NCI-H345 treated with DMSO at 0.1 percent for 48 hours (cell line): ENCODE data around the gene GLYR1.
"Not testable (repeated sequence)": the region's sequence is repeated elsewhere in the genome, so short reads cannot be mapped to it uniquely, and the experiment has no call there.

Experiments used
- DNase-seq: peaks from one replicate; lab custom pipeline; 2025; ENCODE audit not compliant: unreplicated experiment; lab: John Stamatoyannopoulos, UW

The GLYR1 gene

DNA sequence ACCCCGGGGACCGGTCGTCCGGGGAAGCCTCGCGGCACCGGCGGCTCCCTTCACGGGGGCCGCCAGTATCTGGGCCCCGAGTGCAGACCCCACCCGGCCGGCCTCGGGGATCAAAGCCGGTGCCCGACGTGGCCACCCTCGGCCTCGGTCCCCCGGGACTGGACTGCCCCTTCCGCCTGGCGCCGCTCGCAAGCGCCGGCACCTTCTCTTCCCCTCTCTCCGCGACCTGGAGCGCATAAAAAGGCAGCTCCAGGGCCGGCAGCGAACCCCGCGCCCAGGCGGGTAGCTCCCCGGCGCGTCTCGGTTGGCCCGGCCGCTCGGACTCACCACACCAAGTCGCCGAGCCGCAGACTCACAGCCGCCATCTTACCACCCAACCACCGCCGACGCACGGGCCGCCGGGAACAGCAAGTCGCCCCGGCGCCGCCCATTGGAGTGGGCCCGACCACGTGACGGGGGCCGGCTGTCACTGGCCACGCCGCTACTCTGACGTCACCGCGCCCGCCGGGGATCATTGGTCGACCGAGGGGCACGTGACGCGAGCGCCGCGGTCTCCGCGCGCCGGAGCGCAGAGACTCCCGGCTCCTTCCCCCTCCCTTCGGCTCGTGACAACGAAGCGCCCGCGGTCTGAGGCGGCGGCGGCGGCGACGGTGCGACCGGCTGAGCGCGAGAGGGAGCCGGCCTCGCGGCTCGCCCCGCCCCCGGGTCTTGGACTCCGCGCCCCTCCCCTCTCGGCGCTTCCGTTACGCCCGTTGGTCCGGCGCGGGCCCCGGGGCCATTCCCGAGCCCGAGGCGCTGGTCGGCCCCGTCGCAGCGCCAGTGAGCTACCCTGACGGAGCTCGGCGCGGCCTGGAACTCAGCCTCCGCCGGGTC, at the start of gene GLYR1, which contains the start of gene UBN1:
Gene GLYR1, minus strand, starts transcription at position 388 of the 873 bp plus-strand sequence. Its CDS starts 23 bp downstream, at position 365.
Gene UBN1, plus strand, starts transcription at position 581 of the 873 bp plus-strand sequence. CDS start 5,437 bp downstream, outside the sequence.
- DNase-seq: peak; percentile 97

- not testable (repeated sequence) for DNase-seq
Observed at GRCh38 chr16:4896761-4897160, 49.7 kb upstream of the GLYR1 start.

DNA sequence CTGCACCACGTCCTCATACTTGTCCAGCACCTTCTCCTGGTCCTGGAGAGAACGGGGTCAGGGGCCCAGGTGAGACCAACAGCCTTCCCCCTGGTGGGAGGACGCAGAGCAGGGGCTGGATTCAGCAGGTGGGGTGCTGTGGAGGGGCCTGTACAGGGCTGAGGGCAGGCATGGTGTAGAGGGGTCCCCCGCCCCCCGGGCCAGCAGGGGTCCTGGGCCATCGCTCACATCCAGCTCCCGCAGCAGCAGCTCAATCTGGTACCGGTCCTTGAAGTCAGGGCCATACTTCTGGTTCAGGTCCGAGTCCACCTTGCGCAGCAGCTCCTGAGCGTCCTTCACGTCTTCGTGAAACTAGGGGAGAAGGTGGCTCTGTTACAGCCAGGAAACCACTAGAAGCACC, 48.3 kb upstream of the GLYR1 start:
- DNase-seq: no peak

- no peak for DNase-seq
Observed at GRCh38 chr16:4894276-4895150, 47.4 kb upstream of the GLYR1 start.

DNA sequence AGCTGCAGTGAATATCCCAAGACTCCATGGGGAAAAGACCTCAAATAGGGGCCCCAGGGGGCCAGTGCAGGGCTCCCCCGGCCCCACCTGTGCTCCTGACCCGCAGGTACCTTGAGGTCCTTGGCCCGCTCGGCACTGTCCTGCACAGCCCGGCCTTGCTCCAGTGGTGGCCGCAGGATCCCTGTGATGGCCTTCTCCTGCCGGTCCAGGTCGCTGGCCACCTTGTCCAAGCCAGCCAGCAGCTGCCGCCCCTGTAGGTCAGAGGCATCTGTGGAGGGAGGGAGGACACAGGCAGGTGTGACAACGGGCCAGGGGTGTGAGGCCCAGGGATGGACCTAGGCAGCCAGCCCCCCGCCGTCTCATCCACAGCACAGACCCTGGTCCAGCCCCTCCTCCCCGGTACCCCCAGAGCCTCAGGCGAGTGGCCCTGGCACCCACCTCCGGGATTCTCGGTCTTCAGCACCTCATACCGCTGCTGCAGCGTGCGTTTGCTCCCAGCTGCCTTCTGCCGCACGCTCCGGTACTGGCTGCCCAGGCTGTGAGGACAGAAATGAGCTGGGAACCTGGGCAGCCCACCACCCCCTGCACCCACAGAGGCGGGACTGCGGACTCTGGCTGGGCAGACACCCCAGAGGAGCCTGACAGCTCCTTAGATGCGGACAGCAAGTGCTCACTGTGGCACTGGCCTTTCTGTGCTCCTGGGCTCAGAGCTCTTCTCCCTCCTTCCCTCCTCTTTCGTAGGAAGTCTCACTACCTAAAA, 46.2 kb upstream of the GLYR1 start:
- DNase-seq: no peak

GRCh38 chr16:4892361-4893102, 45.4 kb upstream of the GLYR1 start:
- no peak for DNase-seq

GRCh38 chr16:4891886-4892216, 44.8 kb upstream of the GLYR1 start:
- no peak for DNase-seq

GRCh38 chr16:4891097-4891885, 44.2 kb upstream of the GLYR1 start:
- DNase-seq: no peak

- no peak for DNase-seq
Observed at GRCh38 chr16:4890686-4891085, 43.6 kb upstream of the GLYR1 start.

GRCh38 chr16:4890026-4890425, 42.9 kb upstream of the GLYR1 start:
- no peak for DNase-seq

DNA sequence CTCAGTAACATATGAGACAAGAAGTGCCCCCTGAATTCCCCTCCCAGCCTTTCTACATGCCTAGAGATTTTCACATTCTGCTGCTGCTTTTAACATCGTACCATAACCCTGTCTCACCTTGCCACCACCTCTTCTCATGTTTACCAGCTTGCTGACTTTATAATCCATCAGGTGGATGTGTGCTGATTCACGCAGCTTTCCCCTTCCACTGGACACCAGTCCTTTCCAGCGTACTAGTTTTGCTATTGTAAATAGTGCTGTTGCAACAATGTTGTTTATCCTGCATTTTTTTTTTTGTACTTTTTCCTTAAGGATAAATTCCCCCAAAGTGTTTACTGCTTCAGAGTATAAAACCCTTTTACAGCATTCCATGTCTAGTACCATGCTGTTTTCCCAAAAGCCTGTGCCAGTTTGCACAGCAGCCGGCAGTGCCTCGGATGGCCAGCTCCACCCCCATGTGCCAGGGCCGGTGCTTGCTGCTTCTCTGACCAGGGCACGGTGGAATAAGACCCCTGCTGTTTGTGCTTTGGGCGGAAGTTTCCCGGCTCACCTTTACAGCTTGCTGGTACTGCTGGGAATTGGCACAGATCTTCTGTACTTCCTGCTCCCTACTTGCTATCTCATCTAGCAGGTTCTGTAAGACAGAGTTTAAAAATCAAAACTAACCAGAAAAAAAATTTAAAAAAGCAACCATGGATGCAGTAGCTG, 41.5 kb upstream of the GLYR1 start:
- DNase-seq: no peak

- no peak for DNase-seq
Observed at GRCh38 chr16:4886151-4886550, 39.1 kb upstream of the GLYR1 start.

DNA sequence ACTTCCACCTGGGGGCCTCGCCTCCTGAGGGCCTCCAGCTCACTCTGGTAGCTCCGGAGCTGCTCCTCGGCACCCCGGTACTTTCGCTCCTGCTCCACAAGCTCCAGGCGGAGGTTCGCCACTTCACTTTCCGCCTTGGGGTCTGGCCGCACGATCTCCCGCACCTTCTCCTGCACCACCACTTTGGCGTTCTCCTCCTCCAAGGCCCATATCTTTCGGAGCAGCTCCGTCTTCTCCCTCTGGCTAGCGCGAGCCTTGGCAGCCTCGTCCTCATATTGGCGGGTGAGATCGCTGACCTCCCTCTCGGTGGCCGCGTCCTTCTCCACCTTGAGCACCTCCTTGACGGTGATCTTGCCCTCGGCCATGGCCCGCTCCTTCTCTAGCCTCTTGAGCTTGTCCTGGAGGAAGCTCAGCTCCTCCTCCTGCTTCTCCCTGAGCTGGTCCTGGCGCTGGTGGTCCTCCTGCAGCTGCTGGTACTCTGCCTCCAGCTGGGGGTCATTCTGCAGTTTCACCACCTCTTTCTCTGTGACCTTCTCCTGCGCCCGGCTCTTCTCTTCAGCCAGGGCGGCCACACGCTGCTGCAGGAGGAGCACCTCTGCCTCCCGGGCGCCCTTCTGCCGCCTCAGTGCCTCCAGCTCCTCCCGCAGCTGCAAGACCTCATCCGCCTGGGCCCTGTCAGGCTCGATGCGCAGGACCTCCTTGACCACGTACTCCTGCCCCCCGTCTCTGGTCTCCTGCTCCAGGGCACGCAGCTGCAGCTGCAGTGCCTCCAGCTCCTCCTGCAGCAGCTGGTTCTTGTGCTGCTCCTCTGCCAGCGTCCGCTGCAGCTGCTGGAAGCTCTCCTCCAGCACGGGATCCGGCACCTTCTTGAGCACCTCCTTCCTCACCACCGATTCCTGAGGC, 38.1 kb upstream of the GLYR1 start:
- no peak for DNase-seq

DNA sequence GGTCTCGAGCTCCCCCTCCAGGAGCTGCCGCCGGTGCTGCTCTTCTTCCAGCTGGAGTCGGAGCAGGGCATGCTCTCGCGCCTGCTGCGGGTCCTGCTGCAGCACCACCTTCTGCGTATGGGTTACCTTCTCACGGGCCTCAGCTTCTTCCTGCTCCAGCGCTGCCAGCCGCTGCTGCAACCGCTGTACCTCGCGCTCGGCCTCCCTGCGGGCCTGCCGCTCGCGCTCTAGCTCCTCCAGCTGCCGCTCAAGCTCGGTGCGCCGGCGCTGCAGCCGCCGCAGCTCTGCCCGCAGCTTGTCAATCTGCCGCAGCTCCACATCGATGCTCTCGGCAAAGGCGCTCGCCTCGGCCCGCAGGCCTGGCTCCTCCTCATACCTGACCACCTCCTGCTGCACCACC, 37.1 kb upstream of the GLYR1 start:
- no peak for DNase-seq

DNA sequence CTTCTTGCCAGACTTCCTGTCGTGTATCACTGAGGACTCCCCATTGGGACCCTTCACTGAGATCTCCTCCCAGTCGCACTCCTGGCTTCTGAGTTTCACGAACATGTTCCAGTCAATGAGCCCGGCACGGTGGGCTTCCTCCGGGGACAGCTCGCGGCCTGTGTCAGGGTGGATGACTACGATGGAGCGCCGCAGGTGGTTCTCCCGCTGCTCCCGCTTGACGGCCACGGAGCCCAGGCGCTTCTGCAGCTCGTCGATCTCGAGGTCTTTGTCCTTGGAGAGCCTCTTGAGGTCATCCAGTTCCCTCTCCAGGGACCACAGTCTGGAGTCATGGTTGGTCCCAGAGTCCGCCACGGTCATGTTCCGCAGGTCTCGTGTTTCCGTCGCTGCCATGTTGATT, 36.4 kb upstream of the GLYR1 start:
- no peak for DNase-seq

DNA sequence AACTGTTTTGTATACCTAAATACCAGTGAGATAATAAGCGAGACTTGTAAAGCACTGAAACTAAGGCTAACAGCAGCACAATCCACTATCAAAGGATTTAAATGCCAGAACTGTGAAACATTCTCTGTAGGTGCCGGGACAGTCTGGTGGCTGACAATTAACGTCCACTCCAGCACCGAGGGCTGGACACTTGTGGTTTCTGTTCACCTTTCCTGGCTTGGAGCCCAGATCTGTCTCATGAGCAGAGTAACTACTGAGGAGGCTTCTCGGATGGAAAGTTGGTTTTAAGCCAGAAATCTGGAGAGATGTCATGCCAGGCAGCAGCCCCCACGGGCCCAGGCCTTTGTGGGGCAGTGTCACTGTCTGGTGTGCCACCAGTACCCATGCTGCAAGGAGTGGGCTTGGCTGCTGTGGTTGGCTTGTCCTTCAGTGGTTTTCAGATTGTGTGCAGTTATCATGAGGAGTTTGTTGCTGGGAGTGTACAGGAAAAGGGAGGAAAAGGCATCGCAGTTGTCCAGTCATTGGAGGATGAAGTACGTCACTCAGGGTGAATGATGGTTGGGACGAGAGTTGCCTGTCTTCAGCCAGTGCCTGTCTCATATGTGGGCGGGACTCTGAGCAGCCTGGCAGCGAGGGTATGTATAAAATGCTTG, 35.7 kb upstream of the GLYR1 start:
- DNase-seq: peak; percentile 17

GRCh38 chr16:4882000-4882632, 35.0 kb upstream of the GLYR1 start:
- DNase-seq: no peak
